Ovary (tissue), 9 donors: Measurements from ENCODE around the gene BMX. TPM values are rescaled to one million over a fixed set of nuclear protein-coding genes. Genes with fewer than 3 reads are reported as not detected.

Experiments used
- DNase-seq, 5 donors: peaks; one replicate each; pipeline ENCODE4 v3.0.0-alpha.2; 2019 to 2020
- H3K27ac ChIP-seq, 2 donors: fragments of 200-600 bp; one replicate each; pipeline versions ENCODE4 v1.5.1 to v1.8.0; 2019 to 2022
- H3K27me3 ChIP-seq: fragments of 200-600 bp; one replicate; pipeline ENCODE4 v1.8.0; 2022
- H3K36me3 ChIP-seq: fragments of 200-600 bp; sonication (generic); one replicate; pipeline ENCODE4 v1.5.1; 2019
- H3K4me1 ChIP-seq: one replicate; pipeline ENCODE4 v1.8.1; 2013; ENCODE audit warnings: mild to moderate bottlenecking, moderate library complexity; ENCODE audit not compliant: insufficient read depth
- H3K4me3 ChIP-seq: fragments of 200-600 bp; sonication (generic); one replicate; pipeline ENCODE4 v1.5.1; 2017
- H3K9me3 ChIP-seq, 2 donors: fragments of 200-600 bp in 1 of 2; sonication (generic) in 1 of 2; one replicate each; pipeline versions ENCODE4 v1.5.1 to v1.8.1; 2013 to 2019; ENCODE audit warnings: mild to moderate bottlenecking in 1 of 2, moderate library complexity in 1 of 2
- EP300 ChIP-seq: sonication (generic); formaldehyde crosslinking; IDR thresholded peaks from one replicate; pipeline ENCODE4 v1.6.1; 2017; ENCODE audit warnings: antibody characterized with exemption
- POLR2A ChIP-seq: fragments of 450-650 bp; IDR thresholded peaks from one replicate; pipeline ENCODE4 v1.6.1; 2017; ENCODE audit warnings: antibody characterized with exemption, mild to moderate bottlenecking, moderate library complexity
- WGBS, 3 donors: extraction: QIAGEN DNeasy Blood & Tissue Kit in 1 of 3; methylation state at CpG; one replicate each; pipeline versions ENCODE4 v1.1.5 to v1.1.7; 2013 to 2017; 5-methylcytosine and 5-hydroxymethylcytosine counted together
- intact Hi-C, 4 donors: fragments of 100-400 bp; cut with DNase I; formaldehyde crosslinking; loops; one replicate each; pipeline versions ENCODE4 v1.11.0 to v1.15.1; 2022 to 2023
- polyA plus RNA-seq, 2 donors: library from polyadenylated mRNA; stranded (reverse); fragments of 200-250 nt in 1 of 2; fragments of 350-450 nt in 1 of 2; fragmentation: Illumina TruSeq in 1 of 2; extraction: RNeasy Lipid Tissue Mini Kit (QIAGEN cat#74804) in 1 of 2; gene quantifications; one replicate each; pipeline ENCODE4 v1.2.3, GENCODE V29; 2013 to 2014
- total RNA-seq, 7 donors: library from RNA; depleted of rRNA in 2 of 7; stranded (reverse); fragments of >200 nt in 2 of 7; fragmentation: NEBNext Ultra II Directional in 3 of 7; extraction: Animal tissue kit (Norgen Biotek cat#: 25700) in 3 of 7; gene quantifications; one replicate each; pipeline versions ENCODE4 v1.1.0 to v1.2.4, GENCODE V29; 2016 to 2023
- TF ChIP-seq, protein P1 (sequence below), 3 donors: fragments of 450-650 bp in 2 of 3; fragments of 200-600 bp in 1 of 3; IDR thresholded peaks; one replicate each; pipeline versions ENCODE4 v1.5.1 to v1.8.0; 2016 to 2022; ENCODE audit warnings: antibody characterized with exemption in 3 of 3, mild to moderate bottlenecking in 1 of 3
- donor health status: DM: no; HTN: no; CAD: no; lungs with moderate emphysema.
- donor health status: DM: no; HTN: no; CAD: no.
- donor health status: Bipolar disorder and iron deficiency.
- donor health status: DM: yes; HTN: yes; CAD: no.
- donor health status: DM: no; HTN: no; CAD: no.
- donor health status: DM: yes; HTN: yes; CAD: no.

The BMX gene
- total and polyA plus RNA-seq, 9 donors = 0.50 to 3.9 (median 1.3) TPM

DNA sequence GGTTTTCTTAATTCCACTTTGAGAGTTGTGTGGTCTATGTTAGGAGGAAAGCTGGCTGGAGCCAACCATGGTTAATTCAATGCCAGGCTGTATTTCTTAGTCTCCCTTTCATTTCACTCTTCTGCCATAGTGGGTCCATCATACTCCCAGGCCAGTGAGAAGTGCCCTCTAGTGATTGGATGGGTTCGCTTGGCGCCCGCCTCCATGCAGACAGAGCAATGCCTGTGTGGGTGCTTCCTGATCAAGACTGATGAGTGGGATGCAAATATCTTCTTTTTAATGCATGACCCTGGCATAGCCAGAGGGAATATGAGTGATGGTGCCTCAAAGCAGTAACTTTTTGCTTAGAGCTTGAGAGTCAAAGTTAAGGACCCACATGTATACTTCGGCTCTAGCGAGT lies 6.4 kb downstream of the BMX start:
- intact Hi-C loops = no loop called here
- WGBS, 3 donors = 70 to 80% (median 75%) methylated on average over 5 of the region's 5 CpGs
- no peak overlapping the region for H3K4me3 ChIP-seq
- no peaks in the 10 kb centered on the region for H3K9me3 ChIP-seq
- TF ChIP-seq, protein P1, sequence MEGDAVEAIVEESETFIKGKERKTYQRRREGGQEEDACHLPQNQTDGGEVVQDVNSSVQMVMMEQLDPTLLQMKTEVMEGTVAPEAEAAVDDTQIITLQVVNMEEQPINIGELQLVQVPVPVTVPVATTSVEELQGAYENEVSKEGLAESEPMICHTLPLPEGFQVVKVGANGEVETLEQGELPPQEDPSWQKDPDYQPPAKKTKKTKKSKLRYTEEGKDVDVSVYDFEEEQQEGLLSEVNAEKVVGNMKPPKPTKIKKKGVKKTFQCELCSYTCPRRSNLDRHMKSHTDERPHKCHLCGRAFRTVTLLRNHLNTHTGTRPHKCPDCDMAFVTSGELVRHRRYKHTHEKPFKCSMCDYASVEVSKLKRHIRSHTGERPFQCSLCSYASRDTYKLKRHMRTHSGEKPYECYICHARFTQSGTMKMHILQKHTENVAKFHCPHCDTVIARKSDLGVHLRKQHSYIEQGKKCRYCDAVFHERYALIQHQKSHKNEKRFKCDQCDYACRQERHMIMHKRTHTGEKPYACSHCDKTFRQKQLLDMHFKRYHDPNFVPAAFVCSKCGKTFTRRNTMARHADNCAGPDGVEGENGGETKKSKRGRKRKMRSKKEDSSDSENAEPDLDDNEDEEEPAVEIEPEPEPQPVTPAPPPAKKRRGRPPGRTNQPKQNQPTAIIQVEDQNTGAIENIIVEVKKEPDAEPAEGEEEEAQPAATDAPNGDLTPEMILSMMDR (IDR thresholded peaks at IDR 0.05) = no peak
- TF ChIP-seq EP300 = no peak
- no peak for TF ChIP-seq POLR2A
- DNase-seq = no peak
- no peaks in the 10 kb centered on the region for H3K27me3 ChIP-seq
- H3K36me3 ChIP-seq = no peaks in the 10 kb centered on the region
- H3K4me1 ChIP-seq = no peaks in the 10 kb centered on the region
- no peak overlapping the region for H3K27ac ChIP-seq

DNA sequence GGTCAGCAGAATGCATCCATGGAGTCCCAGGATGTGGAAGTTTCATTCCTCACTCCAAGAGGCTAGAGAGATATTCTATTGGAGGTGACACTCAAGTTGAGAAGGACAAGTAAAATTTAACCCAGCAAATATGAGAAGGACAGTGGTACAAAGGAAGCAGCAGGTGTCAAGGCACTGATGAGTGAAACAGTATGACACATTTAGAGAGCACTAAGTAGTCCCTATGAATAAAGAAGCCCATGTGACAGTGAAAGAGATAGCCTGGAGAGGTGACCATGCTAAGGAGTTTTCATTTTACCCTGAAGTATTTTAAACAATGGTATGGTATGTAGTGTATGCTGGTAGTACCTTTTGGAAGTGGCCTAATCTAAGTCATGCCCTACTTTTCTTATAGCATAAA lies 9.2 kb downstream of the BMX start:
- TF ChIP-seq, protein P1 (IDR thresholded peaks at IDR 0.05) = no peak
- TF ChIP-seq EP300 = no peak
- TF ChIP-seq POLR2A = no peak
- Histone ChIP-seq H3K4me3 (no peak overlapping the region), H3K27ac (no peak overlapping the region), H3K9me3 (no peaks in the 10 kb centered on the region), H3K27me3 (no peaks in the 10 kb centered on the region), H3K4me1 (no peaks in the 10 kb centered on the region), H3K36me3 (no peaks in the 10 kb centered on the region)
- DNase-seq = no peak
- intact Hi-C loops = no loop called here

DNA sequence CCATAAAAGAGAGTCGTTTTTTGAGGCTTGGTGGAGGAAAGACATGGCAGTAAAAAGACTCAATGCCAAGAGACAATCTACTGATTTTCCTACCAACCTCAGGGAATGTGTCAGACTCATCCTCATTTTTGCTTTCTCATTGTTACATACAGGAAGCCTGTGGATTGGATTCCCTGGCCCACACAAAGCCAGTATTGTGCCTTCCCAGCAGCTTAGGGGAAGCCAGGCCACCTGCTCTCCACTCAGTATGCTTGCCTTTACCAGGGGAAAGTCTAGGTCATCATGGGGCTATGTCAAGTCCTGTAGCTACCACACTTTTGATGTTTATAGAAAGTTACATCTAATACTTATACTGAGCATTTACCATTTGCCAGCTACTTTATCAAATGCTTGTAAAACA lies 11.0 kb downstream of the BMX start:
- intact Hi-C loops = no loop called here
- TF ChIP-seq EP300 (no peak), POLR2A (no peak)
- TF ChIP-seq, protein P1 (IDR thresholded peaks at IDR 0.05) = no peak

DNA sequence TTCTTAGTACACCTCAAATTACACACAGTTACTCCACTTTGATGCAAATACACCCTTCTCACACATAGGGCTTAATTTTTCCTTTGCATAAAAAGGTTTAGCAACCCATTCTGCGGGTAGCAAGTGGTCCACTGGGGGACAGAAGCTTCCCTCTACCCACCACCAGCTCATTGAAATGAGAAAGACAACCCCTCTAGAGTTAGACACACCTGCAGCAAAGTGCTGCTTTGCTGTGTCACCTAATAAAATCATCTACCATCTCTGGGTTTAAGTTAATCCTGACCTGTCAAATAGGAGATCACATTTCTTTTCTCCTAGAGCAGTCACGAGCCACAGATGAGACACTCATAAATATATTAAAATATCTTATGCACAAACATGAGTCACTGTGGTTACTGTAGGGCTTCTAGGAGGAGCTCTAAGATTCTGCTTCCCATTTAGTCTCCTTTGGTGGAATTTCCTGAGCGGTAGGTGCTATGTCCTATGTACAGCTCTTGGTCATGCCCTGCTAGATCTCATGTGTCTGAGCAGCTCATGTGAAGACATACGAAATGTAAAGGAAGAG lies 11.9 kb downstream of the BMX start:
- Histone ChIP-seq H3K4me3 (no peak overlapping the region), H3K27me3 (no peaks in the 10 kb centered on the region), H3K4me1 (no peaks in the 10 kb centered on the region), H3K27ac (no peak overlapping the region), H3K9me3 (no peaks in the 10 kb centered on the region), H3K36me3 (no peaks in the 10 kb centered on the region)
- intact Hi-C loops = no loop called here
- WGBS, 3 donors = 66 to 75% (median 67%) methylated on average over 4 of the region's 4 CpGs
- no peak for DNase-seq
- TF ChIP-seq, protein P1 (IDR thresholded peaks at IDR 0.05) = no peak
- TF ChIP-seq EP300 (no peak), POLR2A (no peak)

More for the DNA sequence above, 11.0 kb downstream of the BMX start:
- Histone ChIP-seq H3K9me3 (no peaks in the 10 kb centered on the region), H3K4me3 (no peak overlapping the region), H3K27ac (no peak overlapping the region), H3K4me1 (no peaks in the 10 kb centered on the region), H3K36me3 (no peaks in the 10 kb centered on the region), H3K27me3 (no peaks in the 10 kb centered on the region)
- no peak for DNase-seq
- WGBS, 3 donors = 19 to 27% (median 27%) methylated on average over 1 of the region's 1 CpG
